Ovary (tissue), 9 donors: Measurements from ENCODE around the gene ROR2. TPM values are rescaled to one million over a fixed set of nuclear protein-coding genes. Genes with fewer than 3 reads are reported as not detected.
A peak's percentile ranks its signal among the peaks of the same experiment; 100 is the strongest.

Experiments used
- DNase-seq, 5 donors: peaks; one replicate each; pipeline ENCODE4 v3.0.0-alpha.2; 2019 to 2020
- H3K27ac ChIP-seq, 2 donors: fragments of 200-600 bp; one replicate each; pipeline versions ENCODE4 v1.5.1 to v1.8.0; 2019 to 2022
- H3K27me3 ChIP-seq: fragments of 200-600 bp; one replicate; pipeline ENCODE4 v1.8.0; 2022
- H3K36me3 ChIP-seq: fragments of 200-600 bp; sonication (generic); one replicate; pipeline ENCODE4 v1.5.1; 2019
- H3K4me1 ChIP-seq: one replicate; pipeline ENCODE4 v1.8.1; 2013; ENCODE audit warnings: mild to moderate bottlenecking, moderate library complexity; ENCODE audit not compliant: insufficient read depth
- H3K4me3 ChIP-seq: fragments of 200-600 bp; sonication (generic); one replicate; pipeline ENCODE4 v1.5.1; 2017
- H3K9me3 ChIP-seq, 2 donors: fragments of 200-600 bp in 1 of 2; sonication (generic) in 1 of 2; one replicate each; pipeline versions ENCODE4 v1.5.1 to v1.8.1; 2013 to 2019; ENCODE audit warnings: mild to moderate bottlenecking in 1 of 2, moderate library complexity in 1 of 2
- EP300 ChIP-seq: sonication (generic); formaldehyde crosslinking; IDR thresholded peaks from one replicate; pipeline ENCODE4 v1.6.1; 2017; ENCODE audit warnings: antibody characterized with exemption
- POLR2A ChIP-seq: fragments of 450-650 bp; IDR thresholded peaks from one replicate; pipeline ENCODE4 v1.6.1; 2017; ENCODE audit warnings: antibody characterized with exemption, mild to moderate bottlenecking, moderate library complexity
- WGBS, 3 donors: extraction: QIAGEN DNeasy Blood & Tissue Kit in 1 of 3; methylation state at CpG; one replicate each; pipeline versions ENCODE4 v1.1.5 to v1.1.7; 2013 to 2017; 5-methylcytosine and 5-hydroxymethylcytosine counted together
- intact Hi-C, 4 donors: fragments of 100-400 bp; cut with DNase I; formaldehyde crosslinking; loops; one replicate each; pipeline versions ENCODE4 v1.11.0 to v1.15.1; 2022 to 2023
- polyA plus RNA-seq, 2 donors: library from polyadenylated mRNA; stranded (reverse); fragments of 200-250 nt in 1 of 2; fragments of 350-450 nt in 1 of 2; fragmentation: Illumina TruSeq in 1 of 2; extraction: RNeasy Lipid Tissue Mini Kit (QIAGEN cat#74804) in 1 of 2; gene quantifications; one replicate each; pipeline ENCODE4 v1.2.3, GENCODE V29; 2013 to 2014
- total RNA-seq, 7 donors: library from RNA; depleted of rRNA in 2 of 7; stranded (reverse); fragments of >200 nt in 2 of 7; fragmentation: NEBNext Ultra II Directional in 3 of 7; extraction: Animal tissue kit (Norgen Biotek cat#: 25700) in 3 of 7; gene quantifications; one replicate each; pipeline versions ENCODE4 v1.1.0 to v1.2.4, GENCODE V29; 2016 to 2023
- TF ChIP-seq, protein P1 (sequence below), 3 donors: fragments of 450-650 bp in 2 of 3; fragments of 200-600 bp in 1 of 3; IDR thresholded peaks; one replicate each; pipeline versions ENCODE4 v1.5.1 to v1.8.0; 2016 to 2022; ENCODE audit warnings: antibody characterized with exemption in 3 of 3, mild to moderate bottlenecking in 1 of 3
- donor health status: DM: no; HTN: no; CAD: no; lungs with moderate emphysema.
- donor health status: DM: no; HTN: no; CAD: no.
- donor health status: Bipolar disorder and iron deficiency.
- donor health status: DM: yes; HTN: yes; CAD: no.
- donor health status: DM: no; HTN: no; CAD: no.
- donor health status: DM: yes; HTN: yes; CAD: no.

Gene ROR2
- total and polyA plus RNA-seq, 9 donors: 11.4 to 35.5 (median 27.7) TPM

- Histone ChIP-seq H3K4me3 (peak overlapping the region; percentile 14), H3K36me3 (no peaks in the 10 kb centered on the region), H3K9me3 (no peaks in the 10 kb centered on the region), H3K27ac (peak overlapping the region in 1 of 2 donors; percentile 11), H3K4me1 (peaks cover 16% of the 10 kb centered on the region), H3K27me3 (no peaks in the 10 kb centered on the region)
- WGBS, 3 donors: 30 to 54% (median 48%) methylated on average over 18 of the region's 18 CpGs
- TF ChIP-seq EP300 (no peak), POLR2A (no peak)
- TF ChIP-seq, protein P1, sequence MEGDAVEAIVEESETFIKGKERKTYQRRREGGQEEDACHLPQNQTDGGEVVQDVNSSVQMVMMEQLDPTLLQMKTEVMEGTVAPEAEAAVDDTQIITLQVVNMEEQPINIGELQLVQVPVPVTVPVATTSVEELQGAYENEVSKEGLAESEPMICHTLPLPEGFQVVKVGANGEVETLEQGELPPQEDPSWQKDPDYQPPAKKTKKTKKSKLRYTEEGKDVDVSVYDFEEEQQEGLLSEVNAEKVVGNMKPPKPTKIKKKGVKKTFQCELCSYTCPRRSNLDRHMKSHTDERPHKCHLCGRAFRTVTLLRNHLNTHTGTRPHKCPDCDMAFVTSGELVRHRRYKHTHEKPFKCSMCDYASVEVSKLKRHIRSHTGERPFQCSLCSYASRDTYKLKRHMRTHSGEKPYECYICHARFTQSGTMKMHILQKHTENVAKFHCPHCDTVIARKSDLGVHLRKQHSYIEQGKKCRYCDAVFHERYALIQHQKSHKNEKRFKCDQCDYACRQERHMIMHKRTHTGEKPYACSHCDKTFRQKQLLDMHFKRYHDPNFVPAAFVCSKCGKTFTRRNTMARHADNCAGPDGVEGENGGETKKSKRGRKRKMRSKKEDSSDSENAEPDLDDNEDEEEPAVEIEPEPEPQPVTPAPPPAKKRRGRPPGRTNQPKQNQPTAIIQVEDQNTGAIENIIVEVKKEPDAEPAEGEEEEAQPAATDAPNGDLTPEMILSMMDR (IDR thresholded peaks at IDR 0.05): no peak
- intact Hi-C loops: no loop called here
- DNase-seq: peak in 2 of 5 donors; percentile 35 to 56
Measured at GRCh38 chr9:91824601-91825305, 125.3 kb downstream of the ROR2 start.

- Histone ChIP-seq H3K36me3 (no peaks in the 10 kb centered on the region), H3K27ac (no peak overlapping the region), H3K9me3 (no peaks in the 10 kb centered on the region), H3K4me3 (no peak overlapping the region), H3K27me3 (no peaks in the 10 kb centered on the region), H3K4me1 (peaks cover 16% of the 10 kb centered on the region)
- TF ChIP-seq, protein P1 (IDR thresholded peaks at IDR 0.05): no peak
- no peak for TF ChIP-seq EP300
- no peak for TF ChIP-seq POLR2A
- DNase-seq: peak in 1 of 5 donors; percentile 35
- intact Hi-C loops: no loop called here
- 74 to 80% (median 79%) methylated on average over 4 of the region's 4 CpGs for WGBS, 3 donors
Measured at GRCh38 chr9:91824151-91824550, 125.9 kb downstream of the ROR2 start.

DNA sequence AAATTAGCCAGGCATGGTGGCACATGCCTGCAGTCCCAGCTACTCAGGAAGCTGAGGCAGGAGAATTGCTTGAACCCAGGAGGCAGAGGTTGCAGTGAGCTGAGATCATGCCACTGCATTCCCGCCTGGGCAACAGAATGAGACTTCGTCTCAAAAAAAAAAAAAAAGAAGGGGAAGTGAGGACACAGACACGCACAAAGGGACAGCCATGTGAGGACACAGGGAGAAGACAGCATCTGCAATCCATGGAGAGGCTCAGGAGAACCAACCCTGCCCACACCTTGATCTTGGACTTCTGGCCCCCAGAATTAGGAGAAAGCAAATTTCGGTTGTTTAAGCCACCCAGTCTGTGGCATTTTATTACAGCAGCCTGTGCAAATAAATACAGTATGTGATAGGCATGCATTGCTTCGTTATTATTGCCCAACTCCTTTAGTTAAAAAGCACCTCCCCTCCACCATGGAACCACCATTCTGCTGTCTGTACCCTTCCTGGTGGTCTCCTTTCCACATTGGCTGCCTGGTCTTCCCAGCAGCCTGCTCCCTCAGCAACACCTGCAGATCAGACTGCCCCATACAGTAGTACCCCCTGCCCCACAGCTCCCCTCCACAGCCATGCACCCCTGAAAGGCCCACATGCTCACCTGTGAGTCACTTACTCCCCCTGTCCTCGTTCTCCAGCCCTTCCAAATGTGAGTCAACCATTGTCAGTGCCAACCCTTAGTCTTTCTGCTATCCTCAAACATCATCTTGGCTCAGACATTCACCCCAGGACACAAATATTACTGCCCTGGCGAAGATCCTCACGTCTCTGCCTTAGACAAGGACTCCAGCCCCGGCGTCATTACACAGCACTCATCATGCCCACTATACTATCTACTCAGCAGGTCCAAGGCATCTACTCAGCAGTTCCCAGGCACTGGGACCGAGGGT is 128.8 kb downstream of the ROR2 start:
- Histone ChIP-seq H3K4me3 (no peak overlapping the region), H3K9me3 (no peaks in the 10 kb centered on the region), H3K27ac (no peak overlapping the region), H3K36me3 (no peaks in the 10 kb centered on the region), H3K27me3 (no peaks in the 10 kb centered on the region), H3K4me1 (peaks cover 31% of the 10 kb centered on the region)
- TF ChIP-seq EP300 (no peak), POLR2A (no peak)
- TF ChIP-seq, protein P1 (IDR thresholded peaks at IDR 0.05): no peak
- no peak for DNase-seq
- intact Hi-C loops: no loop called here
- 87 to 95% (median 94%) methylated on average over 11 of the region's 11 CpGs for WGBS, 3 donors

GRCh38 chr9:91820126-91820750 is 129.8 kb downstream of the ROR2 start:
- TF ChIP-seq POLR2A: no peak
- TF ChIP-seq, protein P1 (IDR thresholded peaks at IDR 0.05): no peak
- no peak for TF ChIP-seq EP300
- 83 to 88% (median 83%) methylated on average over 11 of the region's 11 CpGs for WGBS, 3 donors
- H3K36me3 ChIP-seq: no peaks in the 10 kb centered on the region
- H3K27me3 ChIP-seq: no peaks in the 10 kb centered on the region
- H3K4me3 ChIP-seq: no peak overlapping the region
- H3K4me1 ChIP-seq: peaks cover 27% of the 10 kb centered on the region
- no peaks in the 10 kb centered on the region for H3K9me3 ChIP-seq
- no peak overlapping the region for H3K27ac ChIP-seq
- intact Hi-C loops: no loop called here
- no peak for DNase-seq
